CD4-positive, alpha-beta T cell treated with Interleukin-1 beta for 1 hour (primary cell): ENCODE results near the gene DCTN2.
"Not testable (repeated sequence)": the region's sequence is repeated elsewhere in the genome, so short reads cannot be mapped to it uniquely, and the experiment has no call there.

ENCODE experiments used
- DNase-seq, 2 donors: peaks; one replicate each; pipeline ENCODE4 v3.0.0-alpha.2; 2020 to 2022

DCTN2 gene

GRCh38 chr12:57576613-57577160, 29.7 kb upstream of the DCTN2 start:
- DNase-seq: no peak

GRCh38 chr12:57575771-57576612, 29.0 kb upstream of the DCTN2 start:
- DNase-seq: no peak

GRCh38 chr12:57574795-57575194, 27.8 kb upstream of the DCTN2 start:
- no peak for DNase-seq

- DNase-seq: no peak
Measured at GRCh38 chr12:57571926-57572762, 25.2 kb upstream of the DCTN2 start.

- DNase-seq: not testable (repeated sequence)
Measured at GRCh38 chr12:57570438-57570837, 23.4 kb upstream of the DCTN2 start.

GRCh38 chr12:57569858-57570257, 22.9 kb upstream of the DCTN2 start:
- no peak for DNase-seq

- DNase-seq: no peak
Measured at GRCh38 chr12:57568838-57569237, 21.8 kb upstream of the DCTN2 start.

GRCh38 chr12:57564178-57564740, 17.3 kb upstream of the DCTN2 start:
- no peak for DNase-seq

GRCh38 chr12:57563358-57563757, 16.4 kb upstream of the DCTN2 start:
- no peak for DNase-seq

- not testable (repeated sequence) for DNase-seq
Measured at GRCh38 chr12:57561117-57561516, 14.1 kb upstream of the DCTN2 start.

GRCh38 chr12:57560516-57560915, 13.5 kb upstream of the DCTN2 start:
- DNase-seq: no peak

GRCh38 chr12:57558864-57559263, 11.9 kb upstream of the DCTN2 start:
- DNase-seq: no peak

- DNase-seq: no peak
Measured at GRCh38 chr12:57554897-57555296, 7.9 kb upstream of the DCTN2 start.

GRCh38 chr12:57554453-57554852, 7.5 kb upstream of the DCTN2 start:
- DNase-seq: no peak

- DNase-seq: no peak
Measured at GRCh38 chr12:57553343-57554202, 6.6 kb upstream of the DCTN2 start.

GRCh38 chr12:57552835-57553313, 5.9 kb upstream of the DCTN2 start:
- no peak for DNase-seq

- no peak for DNase-seq
Measured at GRCh38 chr12:57552306-57552651, 5.3 kb upstream of the DCTN2 start.

GRCh38 chr12:57551637-57552305, 4.8 kb upstream of the DCTN2 start:
- DNase-seq: no peak

- DNase-seq: no peak
Measured at GRCh38 chr12:57550641-57551549, 3.9 kb upstream of the DCTN2 start.

- peak; percentile 36 to 55 for DNase-seq
Measured at GRCh38 chr12:57549909-57550640, 3.1 kb upstream of the DCTN2 start, which contains the start of gene KIF5A. KIF5A (plus strand) TSS chr12:57550044; CDS start chr12:57550272, 228 bp downstream.
